Nucleus accumbens (tissue), 56 donors: ENCODE measurements around the gene ARHGEF7.

Experiments used
- DNase-seq, 56 donors: peaks; one replicate each; lab custom pipeline; 2025; lab: John Stamatoyannopoulos, UW

The ARHGEF7 gene

GRCh38 chr13:111286749-111287148 lies 171.6 kb downstream of the ARHGEF7 start:
- DNase-seq = no peak

GRCh38 chr13:111287201-111287600 lies 172.1 kb downstream of the ARHGEF7 start:
- DNase-seq = no peak

GRCh38 chr13:111288276-111288675 lies 173.2 kb downstream of the ARHGEF7 start:
- no peak for DNase-seq

GRCh38 chr13:111289251-111289650 lies 174.1 kb downstream of the ARHGEF7 start:
- DNase-seq = no peak

GRCh38 chr13:111291908-111292307 lies 176.8 kb downstream of the ARHGEF7 start:
- no peak for DNase-seq

GRCh38 chr13:111292710-111293485 lies 177.8 kb downstream of the ARHGEF7 start:
- DNase-seq = peak in 1 of 56 donors; percentile 20

- no peak for DNase-seq
Observed at GRCh38 chr13:111295886-111296285, 180.8 kb downstream of the ARHGEF7 start.

GRCh38 chr13:111296417-111296816 lies 181.3 kb downstream of the ARHGEF7 start:
- DNase-seq = no peak

GRCh38 chr13:111298214-111298975 lies 183.3 kb downstream of the ARHGEF7 start:
- DNase-seq = no peak

- peak in 3 of 56 donors; percentile 15 to 19 (median 19) for DNase-seq
Observed at GRCh38 chr13:111302045-111302726, 187.1 kb downstream of the ARHGEF7 start.

GRCh38 chr13:111303559-111303958 lies 188.4 kb downstream of the ARHGEF7 start:
- no peak for DNase-seq

GRCh38 chr13:111304041-111304544 lies 189.0 kb downstream of the ARHGEF7 start:
- no peak for DNase-seq

GRCh38 chr13:111304603-111305289 lies 189.6 kb downstream of the ARHGEF7 start:
- DNase-seq = no peak

- no peak for DNase-seq
Observed at GRCh38 chr13:111312944-111313590, 198.0 kb downstream of the ARHGEF7 start.

GRCh38 chr13:111313911-111314425 lies 198.9 kb downstream of the ARHGEF7 start:
- no peak for DNase-seq

- no peak for DNase-seq
Observed at GRCh38 chr13:111314852-111315251, 199.7 kb downstream of the ARHGEF7 start.

GRCh38 chr13:111315347-111315995 lies 200.4 kb downstream of the ARHGEF7 start:
- DNase-seq = no peak

- DNase-seq = no peak
Observed at GRCh38 chr13:111316161-111316730, 201.1 kb downstream of the ARHGEF7 start.

GRCh38 chr13:111317042-111317550 lies 202.0 kb downstream of the ARHGEF7 start:
- DNase-seq = no peak
